ENCODE results near the gene NHERF1.

Gene NHERF1

GRCh38 chr17:74725111-74725510, 23.3 kb upstream of the NHERF1 start:
- no peak for TF ChIP-seq CTCF (conservative IDR thresholded peaks at IDR 0.05; ENCODE audit: low read depth, low read length)
- no peak for DNase-seq (ENCODE audit: low read depth)
- H3K4me3 ChIP-seq (ENCODE audit: low read depth, low read length): no peak overlapping the region

- H3K4me3 ChIP-seq (ENCODE audit: low read depth, low read length): no peak overlapping the region
- DNase-seq (ENCODE audit: low read depth): no peak
- TF ChIP-seq CTCF (conservative IDR thresholded peaks at IDR 0.05; ENCODE audit: low read depth, low read length): no peak
Measured at GRCh38 chr17:74728033-74728701, 20.3 kb upstream of the NHERF1 start.

- TF ChIP-seq CTCF (conservative IDR thresholded peaks at IDR 0.05; ENCODE audit: low read depth, low read length): no peak
- no peak for DNase-seq (ENCODE audit: low read depth)
- H3K4me3 ChIP-seq (ENCODE audit: low read depth, low read length): no peak overlapping the region
Measured at GRCh38 chr17:74728702-74729075, 19.7 kb upstream of the NHERF1 start.

GRCh38 chr17:74729368-74729767, 19.1 kb upstream of the NHERF1 start:
- H3K4me3 ChIP-seq (ENCODE audit: low read depth, low read length): no peak overlapping the region
- no peak for TF ChIP-seq CTCF (conservative IDR thresholded peaks at IDR 0.05; ENCODE audit: low read depth, low read length)
- DNase-seq (ENCODE audit: low read depth): no peak

GRCh38 chr17:74729866-74730265, 18.6 kb upstream of the NHERF1 start:
- TF ChIP-seq CTCF (conservative IDR thresholded peaks at IDR 0.05; ENCODE audit: low read depth, low read length): no peak
- DNase-seq (ENCODE audit: low read depth): no peak
- H3K4me3 ChIP-seq (ENCODE audit: low read depth, low read length): no peak overlapping the region

- no peak overlapping the region for H3K4me3 ChIP-seq (ENCODE audit: low read depth, low read length)
- no peak for DNase-seq (ENCODE audit: low read depth)
- no peak for TF ChIP-seq CTCF (conservative IDR thresholded peaks at IDR 0.05; ENCODE audit: low read depth, low read length)
Measured at GRCh38 chr17:74730491-74731346, 17.7 kb upstream of the NHERF1 start.

- DNase-seq (ENCODE audit: low read depth): no peak
- no peak overlapping the region for H3K4me3 ChIP-seq (ENCODE audit: low read depth, low read length)
- no peak for TF ChIP-seq CTCF (conservative IDR thresholded peaks at IDR 0.05; ENCODE audit: low read depth, low read length)
Measured at GRCh38 chr17:74731347-74731605, 17.2 kb upstream of the NHERF1 start.

Measured in choroid plexus epithelial cell (primary cell).